HFFc6 (cell line): ENCODE results near the gene FRY. TPM values are rescaled to one million over a fixed set of nuclear protein-coding genes. Genes with fewer than 3 reads are reported as not detected.

Experiments used
- DNase-seq: peaks from one replicate; pipeline ENCODE4 v3.0.0-alpha.2; 2018
- H3K27ac Mint-ChIP-seq: 2 replicates; pipeline ENCODE4 v1.8.0; 2020; ENCODE audit warnings: mild to moderate bottlenecking, mixed read lengths
- H3K27me3 Mint-ChIP-seq: 2 replicates; pipeline ENCODE4 v1.8.0; 2021; ENCODE audit warnings: mild to moderate bottlenecking, moderate library complexity, mixed read lengths; ENCODE audit not compliant: insufficient read depth
- H3K36me3 Mint-ChIP-seq: 2 replicates; pipeline ENCODE4 v1.8.0; 2021; ENCODE audit warnings: low read depth, mixed read lengths
- H3K4me1 Mint-ChIP-seq: 2 replicates; pipeline ENCODE4 v1.8.0; 2020; ENCODE audit warnings: low read depth, mixed read lengths
- H3K4me3 Mint-ChIP-seq: 2 replicates; pipeline ENCODE4 v1.8.0; 2020; ENCODE audit warnings: mild to moderate bottlenecking, moderate library complexity, mixed read lengths
- H3K9me3 Mint-ChIP-seq: 2 replicates; pipeline ENCODE4 v1.8.0; 2020; ENCODE audit warnings: mild to moderate bottlenecking, mixed read lengths
- CTCF ChIP-seq: fragments of 200-600 bp; sonication (generic); IDR thresholded peaks from 2 replicates; pipeline ENCODE4 v1.5.0; 2021; ENCODE audit warnings: antibody characterized with exemption, mild to moderate bottlenecking
- total RNA-seq, 6 experiments: library from RNA; stranded (reverse); fragmentation: NEBNext Ultra II Directional; extraction: Animal tissue kit (Norgen Biotek cat#: 25700); gene quantifications; 2 replicates in 1 of 6; 3 replicates in 5 of 6; pipeline ENCODE4 v1.2.3, GENCODE V29; 2021

The FRY gene
- total RNA-seq, 6 experiments from 2014 or later: 12.3 to 19.2 (median 13.8) TPM

GRCh38 chr13:32136061-32136460, 104.5 kb downstream of the FRY start:
- no peak for DNase-seq
- Mint-ChIP-seq H3K27ac (peak overlapping the region; percentile 83), H3K36me3 (no peaks in the 10 kb centered on the region; the same call in 1 of the 2 replicates)

GRCh38 chr13:32136716-32137115, 105.1 kb downstream of the FRY start:
- no peak for TF ChIP-seq CTCF
- H3K4me3 Mint-ChIP-seq: no peak overlapping the region
- H3K9me3 Mint-ChIP-seq: no peaks in the 10 kb centered on the region
- peaks cover 1% of the 10 kb centered on the region; the same call in 1 of the 2 replicates for H3K27me3 Mint-ChIP-seq
- no peaks in the 10 kb centered on the region; the same call in 1 of the 2 replicates for H3K36me3 Mint-ChIP-seq
- no peak for DNase-seq
- peak overlapping the region; percentile 83; the same call in 1 of the 2 replicates for H3K27ac Mint-ChIP-seq
- peaks cover 34% of the 10 kb centered on the region for H3K4me1 Mint-ChIP-seq

More at GRCh38 chr13:32136061-32136460, 104.5 kb downstream of the FRY start:
- peaks cover 1% of the 10 kb centered on the region; the same call in 1 of the 2 replicates for H3K27me3 Mint-ChIP-seq
- H3K4me3 Mint-ChIP-seq: no peak overlapping the region; the same call in 1 of the 2 replicates
- H3K4me1 Mint-ChIP-seq: peaks cover 34% of the 10 kb centered on the region
- H3K9me3 Mint-ChIP-seq: no peaks in the 10 kb centered on the region
- no peak for TF ChIP-seq CTCF

GRCh38 chr13:32139251-32139650, 107.7 kb downstream of the FRY start:
- H3K9me3 Mint-ChIP-seq: no peaks in the 10 kb centered on the region
- no peaks in the 10 kb centered on the region; the same call in 1 of the 2 replicates for H3K36me3 Mint-ChIP-seq
- H3K4me1 Mint-ChIP-seq: peaks cover 47% of the 10 kb centered on the region
- TF ChIP-seq CTCF: no peak
- no peak overlapping the region; the same call in 1 of the 2 replicates for H3K27ac Mint-ChIP-seq
- H3K4me3 Mint-ChIP-seq: no peak overlapping the region
- peaks cover 1% of the 10 kb centered on the region; the same call in 1 of the 2 replicates for H3K27me3 Mint-ChIP-seq
- no peak for DNase-seq

- H3K9me3 Mint-ChIP-seq: no peaks in the 10 kb centered on the region
- no peak overlapping the region for H3K27ac Mint-ChIP-seq
- no peak overlapping the region for H3K4me3 Mint-ChIP-seq
- H3K27me3 Mint-ChIP-seq: peaks cover 1% of the 10 kb centered on the region; the same call in 1 of the 2 replicates
- DNase-seq: no peak
- no peak for TF ChIP-seq CTCF
- H3K36me3 Mint-ChIP-seq: 0 out of 2 replicates have a peak, but pooled peaks cover 3% of the 10 kb centered on the region
- H3K4me1 Mint-ChIP-seq: peaks cover 42% of the 10 kb centered on the region
Observed at GRCh38 chr13:32140109-32140508, 108.5 kb downstream of the FRY start.

- DNase-seq: no peak
- no peak for TF ChIP-seq CTCF
- no peak overlapping the region for H3K27ac Mint-ChIP-seq
Observed at GRCh38 chr13:32141462-32141861, 109.9 kb downstream of the FRY start.

More at GRCh38 chr13:32141462-32141861, 109.9 kb downstream of the FRY start:
- H3K9me3 Mint-ChIP-seq: no peaks in the 10 kb centered on the region
- H3K27me3 Mint-ChIP-seq: peaks cover 1% of the 10 kb centered on the region; the same call in 1 of the 2 replicates
- H3K4me1 Mint-ChIP-seq: peaks cover 32% of the 10 kb centered on the region
- no peak overlapping the region for H3K4me3 Mint-ChIP-seq
- peaks cover 9% of the 10 kb centered on the region; the same call in 1 of the 2 replicates for H3K36me3 Mint-ChIP-seq
